Measurements from ENCODE around the gene DBET.

GRCh38 chr4:190016369-190017289 lies 47.7 kb upstream of the DBET start:
- no peak for TF ChIP-seq EZH2phosphoT487 (IDR thresholded peaks at IDR 0.05)
- TF ChIP-seq CTCF (IDR thresholded peaks at IDR 0.05), result no peak
- peak; percentile 34 for TF ChIP-seq EZH2 (IDR thresholded peaks at IDR 0.05)

Data from neural progenitor cell (in vitro differentiated cells).